Measurements from ENCODE around the gene MTM1.

The MTM1 gene

GRCh38 chrX:150587585-150588503, 19.4 kb downstream of the MTM1 start:
- H3K4me3 ChIP-seq (ENCODE audit: control insufficient read depth, low read depth, low read length): no peak overlapping the region
- no peak for DNase-seq (ENCODE audit: low read depth)
- peak; percentile 69 for TF ChIP-seq CTCF (IDR thresholded peaks at IDR 0.05; ENCODE audit: control insufficient read depth, insufficient read depth, low read depth, low read length, missing control alignments)

DNA sequence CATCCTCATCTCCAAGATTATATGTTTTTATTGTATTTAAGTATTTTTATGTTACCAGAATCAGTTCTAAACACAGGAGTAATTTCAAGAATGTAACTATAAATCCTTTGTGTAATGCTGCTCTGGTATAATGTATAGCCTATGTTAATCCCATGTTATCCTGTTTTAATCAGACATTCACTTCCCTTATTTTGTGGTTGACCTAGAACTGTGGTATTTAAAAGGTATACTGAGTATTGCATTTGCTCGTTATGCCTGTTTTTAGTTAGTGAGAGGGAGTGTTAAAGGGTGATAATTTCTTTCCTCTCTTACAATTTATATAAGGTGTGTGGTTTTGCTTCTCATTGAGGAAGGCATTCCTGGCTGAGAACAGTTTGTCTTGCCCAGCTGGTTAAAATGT, 26.2 kb downstream of the MTM1 start:
- TF ChIP-seq CTCF (IDR thresholded peaks at IDR 0.05; ENCODE audit: control insufficient read depth, insufficient read depth, low read depth, low read length, missing control alignments): no peak
- no peak overlapping the region for H3K4me3 ChIP-seq (ENCODE audit: control insufficient read depth, low read depth, low read length)
- DNase-seq (ENCODE audit: low read depth): no peak

GRCh38 chrX:150599226-150599625, 30.8 kb downstream of the MTM1 start:
- TF ChIP-seq CTCF (IDR thresholded peaks at IDR 0.05; ENCODE audit: control insufficient read depth, insufficient read depth, low read depth, low read length, missing control alignments): no peak
- H3K4me3 ChIP-seq (ENCODE audit: control insufficient read depth, low read depth, low read length): no peak overlapping the region

GRCh38 chrX:150602296-150602695, 33.9 kb downstream of the MTM1 start:
- no peak for DNase-seq (ENCODE audit: low read depth)
- TF ChIP-seq CTCF (IDR thresholded peaks at IDR 0.05; ENCODE audit: control insufficient read depth, insufficient read depth, low read depth, low read length, missing control alignments): no peak
- H3K4me3 ChIP-seq (ENCODE audit: control insufficient read depth, low read depth, low read length): no peak overlapping the region

More at GRCh38 chrX:150599226-150599625, 30.8 kb downstream of the MTM1 start:
- no peak for DNase-seq (ENCODE audit: low read depth)

GRCh38 chrX:150602743-150603142, 34.3 kb downstream of the MTM1 start:
- no peak overlapping the region for H3K4me3 ChIP-seq (ENCODE audit: control insufficient read depth, low read depth, low read length)
- no peak for TF ChIP-seq CTCF (IDR thresholded peaks at IDR 0.05; ENCODE audit: control insufficient read depth, insufficient read depth, low read depth, low read length, missing control alignments)
- DNase-seq (ENCODE audit: low read depth): no peak

DNA sequence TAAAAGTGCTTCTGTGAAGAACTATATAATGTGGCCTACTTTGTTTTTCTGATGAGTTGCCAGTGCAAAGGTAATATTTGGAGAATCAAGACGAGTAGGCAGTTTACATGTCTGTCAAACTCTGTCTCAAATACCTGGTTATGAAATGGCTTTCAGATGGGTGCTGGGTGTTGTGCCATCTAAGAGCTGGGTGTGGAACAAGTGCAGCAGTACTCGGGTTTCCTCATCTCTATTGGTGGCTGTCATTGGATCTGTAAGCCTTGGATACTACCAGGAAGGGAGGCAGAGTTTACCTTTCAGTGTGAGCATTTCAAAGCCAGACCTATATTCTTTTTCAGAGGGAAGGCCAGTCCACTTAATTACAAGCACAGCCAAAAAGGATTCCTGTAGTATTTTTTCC, 37.2 kb downstream of the MTM1 start:
- DNase-seq (ENCODE audit: low read depth): no peak
- TF ChIP-seq CTCF (IDR thresholded peaks at IDR 0.05; ENCODE audit: control insufficient read depth, insufficient read depth, low read depth, low read length, missing control alignments): no peak
- H3K4me3 ChIP-seq (ENCODE audit: control insufficient read depth, low read depth, low read length): no peak overlapping the region

All from AG09309 (cell line).